Raji (cell line): Measurements from ENCODE around the gene UPP2.

Experiments
- POLR2A ChIP-seq: IDR thresholded peaks from 2 replicates; pipeline ENCODE4 v1.6.1; 2011; ENCODE audit warnings: low read depth, low read length, control low read depth; ENCODE audit not compliant: insufficient read depth

Gene UPP2

DNA sequence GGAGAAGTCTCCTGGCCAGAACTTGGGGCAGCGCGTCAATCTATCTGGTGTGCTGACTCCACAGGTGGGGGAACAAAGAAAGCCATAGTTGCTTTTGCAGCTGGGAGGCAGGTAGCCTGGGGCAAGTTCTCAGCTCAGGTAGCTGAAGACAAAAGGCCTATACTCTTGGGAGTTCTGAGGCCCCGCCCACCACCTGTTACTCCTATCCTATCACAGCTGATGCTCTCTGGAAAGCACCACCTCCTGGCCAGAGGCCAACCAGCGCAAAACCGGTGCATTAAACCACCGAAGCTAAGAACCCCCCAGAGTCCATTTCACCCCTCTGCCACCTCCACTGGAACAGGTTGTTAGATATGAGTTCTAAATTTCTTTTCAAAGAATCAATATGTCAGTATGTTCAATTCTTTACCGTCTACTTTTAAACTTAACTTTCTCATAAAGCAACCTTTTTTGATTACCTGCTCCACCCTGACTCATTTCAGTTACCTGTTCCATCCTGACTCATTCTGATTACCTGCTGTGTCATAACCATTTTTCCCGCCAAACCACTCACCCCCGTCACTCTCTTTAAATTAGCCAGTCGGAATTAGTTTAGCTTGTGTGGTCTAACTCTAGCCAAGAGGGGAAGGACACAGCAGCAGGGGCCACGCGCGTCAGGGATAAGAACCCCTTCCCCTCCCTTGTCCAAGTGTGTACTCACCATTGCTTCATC, 43.4 kb downstream of the UPP2 start:
- TF ChIP-seq POLR2A: no peak

GRCh38 chr2:158153270-158154015, 51.8 kb downstream of the UPP2 start:
- TF ChIP-seq POLR2A: no peak

DNA sequence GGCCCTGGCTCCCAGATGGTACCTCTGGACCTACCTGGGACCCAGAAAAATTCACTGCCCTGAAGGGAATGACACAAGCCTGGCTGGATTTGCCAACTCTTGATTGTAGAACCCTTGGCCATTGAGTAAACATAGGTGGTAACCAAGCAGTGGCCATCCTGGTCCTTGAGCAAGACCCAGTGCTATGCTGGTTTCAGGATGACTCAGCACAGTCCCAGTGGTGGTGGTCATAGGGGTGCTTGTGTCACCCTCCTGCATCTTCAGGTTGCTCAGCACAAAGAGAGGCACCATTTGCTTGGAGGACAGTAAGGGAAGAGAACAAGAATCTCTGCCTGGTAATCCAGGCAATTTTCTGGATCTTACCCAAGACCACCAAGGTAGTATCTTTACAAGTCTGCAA, 52.9 kb downstream of the UPP2 start:
- no peak for TF ChIP-seq POLR2A

DNA sequence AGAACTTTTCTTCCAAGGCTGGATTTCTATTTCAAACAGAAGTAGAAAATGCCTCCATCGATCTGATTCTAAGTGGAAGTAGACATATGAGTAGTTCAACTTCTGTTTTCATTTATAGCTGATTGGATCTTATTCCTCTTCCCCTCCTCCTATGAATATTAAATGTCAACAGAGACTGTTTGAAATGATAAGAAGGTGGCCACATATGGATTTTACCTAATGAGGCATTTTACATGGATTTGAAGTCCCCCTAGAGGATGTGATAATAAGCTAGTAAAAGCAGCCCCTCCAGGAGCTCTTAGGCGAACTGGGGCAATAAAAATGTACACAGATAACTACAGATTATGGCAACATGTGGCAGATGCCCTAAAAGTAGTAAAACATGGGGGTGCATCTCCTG, 71.0 kb downstream of the UPP2 start:
- no peak for TF ChIP-seq POLR2A

DNA sequence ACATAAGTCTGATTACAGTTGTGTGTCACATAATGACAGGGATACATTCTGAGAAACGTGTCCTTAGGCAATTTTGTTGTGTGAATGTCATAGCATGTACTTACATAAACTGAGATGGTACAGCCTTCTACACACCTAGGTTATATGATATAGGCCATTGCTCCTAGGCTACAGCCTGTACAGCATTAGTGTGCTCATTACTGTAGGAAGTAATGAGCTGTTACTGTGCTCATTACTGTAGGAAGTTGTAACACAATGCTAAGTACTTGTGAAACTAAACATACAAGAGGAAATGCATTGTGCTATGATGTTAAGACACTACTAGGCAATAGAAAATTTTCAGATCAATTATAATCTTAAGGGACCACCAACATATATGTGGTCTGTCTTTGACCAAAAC, 72.8 kb downstream of the UPP2 start:
- TF ChIP-seq POLR2A: no peak

DNA sequence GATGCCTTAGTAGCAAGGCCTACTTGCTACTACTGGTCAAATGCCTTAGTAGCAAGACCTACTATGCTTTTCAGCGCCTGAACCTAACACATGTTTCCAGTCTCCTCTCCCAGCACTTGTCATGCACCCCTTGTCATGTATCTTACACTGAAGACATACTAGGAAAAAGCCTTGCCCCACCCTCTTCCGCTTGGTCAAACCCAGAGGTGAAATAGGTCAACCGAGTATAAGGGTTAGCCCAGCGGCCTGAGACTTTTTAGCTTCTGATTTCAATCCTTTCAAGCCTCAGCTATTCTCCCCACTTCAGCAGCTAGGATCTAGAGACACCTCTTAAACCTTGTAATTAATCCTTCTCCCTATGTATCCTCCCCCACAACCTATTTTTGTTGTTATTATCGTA, 73.3 kb downstream of the UPP2 start:
- no peak for TF ChIP-seq POLR2A

DNA sequence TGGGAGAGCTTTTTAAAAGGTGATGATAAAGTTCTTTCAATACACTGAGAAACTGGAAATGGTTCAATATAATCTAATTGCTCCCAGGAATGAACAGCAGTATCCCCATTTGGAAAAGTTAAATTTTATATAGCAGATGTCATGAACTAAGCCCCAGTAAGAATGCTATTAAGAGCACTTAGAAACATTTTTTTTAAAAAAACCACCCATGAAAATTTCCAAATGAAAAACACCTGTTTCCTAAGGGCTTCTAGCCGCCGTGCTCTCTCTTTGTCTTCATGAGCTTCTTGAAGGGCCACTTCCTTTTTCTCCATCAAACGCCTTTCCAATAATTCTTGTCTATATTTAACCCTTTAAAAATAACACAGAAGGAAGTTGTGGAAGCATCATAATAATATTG, 77.0 kb downstream of the UPP2 start:
- no peak for TF ChIP-seq POLR2A

GRCh38 chr2:158179660-158180059, 78.0 kb downstream of the UPP2 start:
- no peak for TF ChIP-seq POLR2A

DNA sequence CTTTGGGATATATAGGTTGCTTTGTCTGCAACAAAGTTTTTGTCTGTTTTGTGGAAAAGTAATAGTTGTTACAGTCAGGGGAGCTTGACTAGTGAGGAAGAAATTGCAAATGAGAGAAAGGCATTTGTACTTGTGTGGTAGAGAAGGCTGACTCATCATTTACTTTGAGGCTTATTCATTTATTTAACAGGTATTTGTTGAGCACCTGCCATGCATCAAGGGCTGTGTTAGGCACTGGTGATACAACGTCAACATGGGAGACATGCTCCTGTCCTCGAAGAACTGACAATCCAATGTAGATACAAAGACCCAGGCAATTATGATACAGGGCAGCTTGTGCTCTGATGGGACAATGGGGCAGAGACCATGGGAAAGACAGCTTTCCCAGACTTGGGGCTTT, 79.5 kb downstream of the UPP2 start:
- TF ChIP-seq POLR2A: no peak

DNA sequence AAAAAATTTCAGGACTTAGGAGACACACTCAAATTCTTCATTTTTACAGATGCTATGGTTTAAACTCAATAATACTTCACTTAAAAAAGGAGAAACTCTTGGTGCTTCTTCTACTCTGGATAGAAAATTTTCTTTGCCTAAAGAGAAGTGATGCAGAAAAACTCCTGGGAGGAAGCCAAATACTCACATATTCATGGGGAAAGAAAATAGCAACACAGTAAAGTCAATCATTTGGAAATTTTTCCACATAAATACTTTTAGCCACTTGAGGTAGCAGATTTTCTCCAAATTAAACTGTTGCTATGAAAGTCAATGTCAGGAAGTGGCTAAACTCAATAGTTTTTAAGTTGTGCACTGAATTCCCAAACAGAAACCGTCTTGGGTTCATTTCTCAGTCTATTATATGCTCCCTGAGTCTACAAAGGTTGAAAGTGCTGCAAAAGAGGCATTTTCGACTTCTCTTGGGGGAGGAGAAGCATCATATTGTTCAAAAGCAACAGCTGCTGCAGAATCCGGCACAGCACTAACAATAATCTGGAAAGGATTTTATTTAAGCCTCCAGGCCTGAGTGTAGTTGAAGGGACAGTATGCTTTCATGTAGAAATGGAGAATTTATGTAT, 81.1 kb downstream of the UPP2 start:
- no peak for TF ChIP-seq POLR2A

DNA sequence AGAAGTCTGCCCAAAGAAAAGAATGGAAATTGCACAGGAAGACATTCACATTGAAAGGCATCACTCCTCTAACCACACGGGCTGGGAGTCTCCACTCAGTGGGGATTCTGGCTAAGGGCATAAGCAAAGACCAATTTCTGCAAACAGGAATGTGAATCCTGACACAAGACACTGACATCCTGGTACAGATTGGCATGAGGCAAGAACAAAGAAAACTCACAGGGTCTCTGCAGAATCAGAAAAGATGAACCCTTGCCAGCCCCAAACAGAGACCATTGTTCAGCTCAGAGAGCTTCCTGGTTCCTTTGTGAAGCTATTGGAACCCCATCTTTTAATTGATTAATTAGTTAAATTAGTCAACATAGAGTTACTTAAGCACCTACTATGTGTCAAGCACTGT, 82.3 kb downstream of the UPP2 start:
- no peak for TF ChIP-seq POLR2A

- no peak for TF ChIP-seq POLR2A
Observed at GRCh38 chr2:158184556-158185343, 83.1 kb downstream of the UPP2 start.
